GM19099 (cell line): ENCODE data around the gene NDST1.

Source experiments
- POLR2A ChIP-seq: IDR thresholded peaks from 3 replicates; pipeline ENCODE4 v1.6.1; 2011; ENCODE audit warnings: low read depth; ENCODE audit not compliant: insufficient read length; ENCODE audit errors: extremely low read depth

NDST1 gene

DNA sequence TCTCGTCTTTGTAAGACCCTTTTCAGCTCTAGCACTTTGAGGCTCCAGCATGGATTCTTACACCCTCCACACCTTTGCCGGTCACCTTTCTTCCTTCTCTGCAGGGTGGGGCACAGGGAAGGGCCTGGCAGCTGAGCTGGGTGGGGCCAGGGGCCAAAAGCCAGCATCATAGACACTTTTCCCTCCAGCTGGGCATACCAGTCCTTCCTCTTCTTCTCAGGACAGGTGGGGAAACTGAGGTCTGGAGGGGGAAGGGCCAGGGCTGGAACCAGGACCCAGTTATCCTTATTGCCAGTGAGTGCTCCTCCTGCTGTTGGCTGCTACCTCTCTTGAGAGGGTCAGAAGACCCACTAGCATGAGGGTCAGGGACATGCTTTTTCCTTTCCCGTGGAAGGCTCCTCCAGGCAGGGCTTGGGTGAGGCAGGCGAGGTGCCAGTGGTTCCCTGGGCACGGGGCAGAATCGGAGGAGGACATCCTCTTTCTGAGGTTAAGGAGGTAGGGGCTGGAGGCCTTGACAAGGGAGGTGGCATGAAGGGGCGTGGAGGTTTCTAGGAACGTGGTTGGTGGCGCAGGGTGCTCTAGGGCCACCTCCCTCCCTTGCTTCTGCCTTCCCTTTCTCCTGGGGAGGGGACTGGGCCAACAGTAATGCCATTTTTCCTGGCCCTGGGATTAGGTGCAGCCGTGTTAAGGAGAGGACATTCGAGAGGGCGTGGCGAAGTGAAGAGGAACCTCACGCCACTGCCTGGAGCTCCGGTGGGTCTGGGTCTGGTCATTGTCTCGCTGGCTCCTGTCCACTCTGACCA is at the start of gene NDST1:
NDST1 (plus strand) TSS at position 658 of the 803 bp plus-strand sequence. CDS start 13,124 bp downstream, outside the sequence.
- no peak for TF ChIP-seq POLR2A

DNA sequence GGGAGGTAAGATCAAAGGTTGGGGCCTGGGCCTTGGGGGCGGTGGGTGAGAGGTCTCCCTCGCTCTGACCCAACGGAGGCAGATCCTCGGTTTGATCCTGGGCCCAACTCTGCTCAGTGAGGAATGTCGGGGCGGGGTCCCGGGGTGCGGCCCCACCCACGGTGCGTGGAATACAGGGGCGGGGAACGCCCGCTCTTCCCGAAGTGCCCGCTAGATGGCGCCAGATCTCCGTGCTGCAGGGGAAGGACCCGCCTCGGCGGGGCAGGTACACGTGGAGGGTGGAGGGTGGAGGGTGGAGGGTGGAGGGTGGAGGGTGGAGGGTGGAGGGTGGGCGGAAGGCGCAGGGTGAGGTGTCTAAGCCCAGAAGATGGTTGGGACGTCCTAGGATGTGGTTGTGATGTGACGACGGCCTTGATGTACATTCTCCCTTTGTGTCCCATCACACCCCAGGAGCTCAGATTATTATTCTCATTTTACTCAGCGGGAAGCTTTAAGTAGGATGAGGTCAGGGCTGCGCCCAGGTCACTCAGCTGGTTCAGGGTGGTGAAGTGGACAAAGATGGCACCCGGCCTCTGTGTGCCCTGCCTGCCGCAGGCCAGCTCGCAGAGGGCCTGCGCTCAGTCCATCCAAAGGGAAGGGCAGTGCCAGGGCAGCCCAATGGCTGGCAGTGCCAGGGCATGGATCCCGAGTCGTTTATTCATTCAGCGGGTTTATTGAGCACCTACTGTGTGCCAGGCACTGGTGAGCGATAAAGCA is 49.0 kb upstream of the NDST1 start:
- no peak for TF ChIP-seq POLR2A

DNA sequence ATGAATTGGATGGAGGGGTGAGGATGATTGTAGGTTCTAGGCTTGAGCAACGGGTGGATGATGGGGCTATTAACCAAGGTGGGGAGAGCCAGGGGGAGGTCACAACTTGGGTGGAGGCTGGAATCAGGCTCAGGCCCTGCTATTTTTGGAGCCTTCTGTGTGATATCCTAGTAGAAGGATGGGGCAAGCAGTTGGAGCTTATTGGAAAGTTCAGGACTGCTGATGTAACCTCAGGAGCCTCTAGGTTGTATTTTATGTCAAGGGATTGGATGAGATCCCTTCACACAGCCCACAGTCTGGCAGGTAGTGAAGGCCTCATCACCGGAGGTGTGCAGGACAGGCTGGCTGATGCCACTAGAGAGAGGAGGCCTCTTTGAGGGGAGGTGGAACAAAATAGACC is 47.1 kb upstream of the NDST1 start:
- TF ChIP-seq POLR2A: no peak

DNA sequence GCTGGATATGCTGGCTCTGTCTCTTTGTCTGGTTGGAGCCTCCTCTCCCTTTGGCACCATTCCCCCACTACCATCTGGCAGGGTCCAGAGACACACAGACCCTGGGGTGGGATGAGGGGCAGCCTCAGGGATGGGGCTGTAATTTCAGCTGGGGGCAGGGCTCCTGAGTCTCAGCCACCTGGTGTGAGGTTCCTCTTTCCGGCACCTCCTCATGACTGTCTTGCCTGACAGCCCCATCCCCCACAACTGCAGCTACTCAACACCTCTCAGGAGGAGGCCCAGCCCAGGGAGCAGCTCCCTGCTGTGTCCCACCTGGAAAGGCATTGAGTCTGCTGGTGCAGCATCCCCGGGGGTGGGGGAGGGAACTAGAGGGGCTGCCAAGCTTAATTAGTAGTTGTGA is 46.7 kb upstream of the NDST1 start:
- TF ChIP-seq POLR2A: no peak

DNA sequence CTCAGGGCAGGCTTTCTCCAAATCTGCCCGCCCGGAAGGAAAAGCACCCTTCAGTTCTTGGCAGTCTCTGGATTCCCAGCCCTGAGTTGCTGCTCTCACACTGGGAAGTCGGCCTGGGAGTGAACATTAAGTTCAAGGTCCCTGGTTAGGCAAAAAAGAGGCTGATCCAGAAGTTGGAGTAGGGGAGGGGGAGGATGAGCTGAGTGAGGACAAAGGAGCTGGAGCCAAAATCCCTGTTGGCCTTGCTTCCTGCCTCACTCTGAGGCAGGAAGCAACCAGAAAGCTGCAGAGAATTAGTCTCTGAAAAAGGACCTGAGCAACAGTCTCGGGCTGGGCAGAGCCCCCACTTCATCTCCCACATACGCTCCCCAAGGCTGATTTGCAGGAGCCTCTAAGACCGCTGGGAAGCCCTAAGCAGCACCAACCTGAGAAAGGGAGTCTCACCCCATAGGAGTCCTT is 43.3 kb upstream of the NDST1 start:
- TF ChIP-seq POLR2A: no peak

DNA sequence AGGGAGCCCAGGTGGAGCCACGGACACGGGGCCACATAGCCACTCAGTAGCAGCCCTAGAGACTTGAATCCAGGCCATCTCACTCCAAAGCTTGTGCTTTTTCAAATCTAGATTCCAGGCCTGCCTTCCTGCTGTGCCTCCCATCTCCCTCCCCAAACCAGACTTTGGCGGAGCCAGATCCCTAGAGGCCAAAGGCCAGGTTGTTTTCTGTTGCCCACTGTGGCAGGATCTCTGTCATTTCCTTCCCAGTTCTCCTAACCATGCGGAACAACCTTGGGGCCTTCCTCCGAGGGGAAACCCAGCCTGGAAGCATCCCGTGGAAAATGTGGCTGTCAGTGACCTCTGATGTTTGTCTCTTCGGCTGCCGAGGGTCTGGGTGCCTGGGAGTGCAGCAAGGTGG is 42.0 kb upstream of the NDST1 start:
- no peak for TF ChIP-seq POLR2A

DNA sequence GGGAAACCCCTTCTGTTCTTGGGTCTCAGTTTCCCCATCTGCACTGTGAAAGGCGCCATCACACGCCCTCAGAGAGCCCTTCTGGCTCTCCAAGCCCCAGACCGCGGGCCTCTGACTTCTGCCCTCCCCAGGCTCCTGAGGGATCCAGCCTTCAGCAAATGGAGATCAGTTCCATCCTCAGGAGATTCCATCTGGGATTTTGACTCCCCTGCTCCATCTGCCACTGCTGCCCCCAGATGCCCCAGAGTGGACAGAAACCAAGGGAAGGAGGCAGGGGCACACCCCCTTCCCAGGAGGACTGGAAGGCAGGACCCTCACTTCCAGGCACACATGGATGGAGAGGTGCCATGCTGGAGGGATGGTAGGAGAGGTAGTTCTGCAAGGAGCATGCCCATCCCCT is 39.7 kb upstream of the NDST1 start:
- TF ChIP-seq POLR2A: no peak

DNA sequence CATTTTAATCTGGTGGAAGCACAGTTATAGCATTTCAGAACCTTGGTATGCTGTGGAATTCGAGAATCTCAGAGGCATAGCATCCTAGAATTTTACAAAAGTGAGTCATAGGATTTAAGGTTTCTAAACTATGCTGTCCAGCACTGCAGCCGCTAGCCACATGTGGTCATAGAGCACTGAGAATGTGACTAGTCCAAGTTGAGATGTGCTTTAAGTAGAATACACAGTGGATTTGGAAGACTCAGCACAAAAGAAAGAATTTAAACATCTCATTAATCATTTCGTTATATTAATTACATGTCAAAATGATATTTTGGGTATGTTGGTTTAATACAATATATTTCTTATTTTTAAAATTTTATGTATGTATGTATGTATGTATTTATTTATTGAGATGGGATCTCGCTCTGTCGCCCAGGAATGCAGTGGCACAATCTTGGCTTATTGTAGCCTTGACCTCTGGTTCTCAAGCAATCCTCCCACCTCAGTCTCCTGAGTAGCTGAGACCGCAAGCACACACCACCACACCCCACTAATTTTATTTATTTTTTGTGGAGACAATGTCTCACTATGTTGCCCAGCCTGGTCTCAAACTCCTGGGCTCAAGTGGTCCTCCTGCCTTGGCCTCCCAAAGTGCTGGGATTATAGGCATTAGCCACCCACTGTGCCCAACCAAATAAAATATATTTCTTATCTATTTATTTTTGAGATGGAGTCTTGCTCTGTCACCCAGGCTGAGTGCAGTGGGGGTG is 38.0 kb upstream of the NDST1 start:
- TF ChIP-seq POLR2A: no peak

DNA sequence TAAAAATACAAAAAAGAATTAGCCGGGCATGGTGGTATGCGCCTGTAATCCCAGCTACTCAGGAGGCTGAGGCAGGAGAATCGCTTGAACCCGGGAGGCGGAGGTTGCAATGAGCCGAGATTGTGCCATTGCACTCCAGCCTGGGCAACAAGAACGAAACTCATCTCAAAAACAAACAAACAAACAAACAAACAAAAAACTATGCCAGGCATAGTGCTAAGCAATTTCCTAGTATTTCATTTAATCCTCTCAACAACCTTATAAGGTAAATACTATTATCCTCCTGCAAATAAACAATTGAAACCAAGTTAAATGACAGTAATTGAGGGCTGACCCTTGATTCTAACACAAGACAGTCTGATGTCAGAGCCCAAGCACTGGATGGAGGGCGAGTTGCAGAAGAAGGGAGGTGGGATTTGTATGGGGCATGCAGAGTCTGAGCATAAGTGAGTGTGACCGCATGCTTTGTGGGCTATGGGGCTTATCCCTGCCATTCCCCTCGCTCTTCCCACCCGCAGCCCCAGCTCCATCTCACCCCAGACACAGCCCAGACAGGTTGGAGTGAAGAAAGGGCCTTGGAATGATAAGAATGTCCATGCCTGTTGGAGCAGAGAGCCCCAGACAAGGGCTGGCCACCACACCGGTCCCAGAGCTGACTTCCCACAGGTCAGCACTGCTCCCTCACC is 34.1 kb upstream of the NDST1 start:
- no peak for TF ChIP-seq POLR2A

DNA sequence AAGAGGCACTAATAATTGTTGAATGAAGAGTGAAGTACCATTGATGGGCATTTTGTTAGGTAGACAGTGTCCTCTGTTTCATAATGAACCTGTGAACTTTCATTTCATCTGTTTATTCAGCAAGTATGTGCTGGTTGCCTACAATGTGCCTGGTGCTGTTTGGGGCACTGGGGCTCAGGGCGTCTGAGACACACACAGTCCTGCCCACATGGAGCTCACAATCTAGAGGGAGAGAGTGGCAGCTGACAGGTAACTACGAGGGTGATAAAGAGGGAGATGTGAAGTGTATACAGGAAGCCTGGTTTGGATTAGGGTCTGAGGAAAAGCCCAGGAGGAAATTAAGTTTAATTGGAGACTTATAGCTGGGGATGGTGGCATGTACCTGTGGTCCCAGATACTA is 28.5 kb upstream of the NDST1 start:
- TF ChIP-seq POLR2A: no peak

DNA sequence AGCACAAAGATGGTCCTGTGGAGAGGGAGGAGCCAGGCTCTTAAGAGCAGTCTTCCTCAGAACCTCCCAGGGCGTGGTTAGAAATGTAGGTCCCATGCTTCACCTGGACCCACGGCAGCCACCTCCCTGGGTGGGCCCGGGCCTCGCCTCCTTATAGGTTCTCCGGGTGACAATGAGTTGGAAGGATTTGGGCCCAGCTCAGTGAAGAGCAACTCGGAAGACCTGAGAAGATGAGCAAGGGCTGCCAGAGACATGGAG is 26.3 kb upstream of the NDST1 start:
- no peak for TF ChIP-seq POLR2A

DNA sequence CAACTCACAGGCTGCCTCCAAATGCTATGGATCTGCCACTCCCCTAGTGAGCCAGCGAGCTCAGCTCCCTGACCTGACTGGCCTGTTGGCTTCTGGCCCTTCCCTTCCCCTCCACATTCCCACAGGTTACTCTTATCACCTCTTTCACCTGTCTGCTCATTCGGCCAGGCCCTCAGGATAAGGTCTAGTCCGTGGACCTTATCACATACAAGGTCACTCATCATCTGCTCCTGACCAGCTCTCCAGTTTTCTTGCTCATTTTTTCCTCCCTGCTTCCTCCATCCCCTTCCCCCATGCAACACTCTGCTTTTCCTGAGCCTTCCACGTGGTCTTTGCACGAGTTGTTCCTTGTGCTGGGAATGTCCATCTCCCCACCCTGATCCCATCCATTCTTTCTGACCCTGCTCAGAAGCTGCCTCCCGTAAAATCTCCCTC is 25.9 kb upstream of the NDST1 start:
- no peak for TF ChIP-seq POLR2A

DNA sequence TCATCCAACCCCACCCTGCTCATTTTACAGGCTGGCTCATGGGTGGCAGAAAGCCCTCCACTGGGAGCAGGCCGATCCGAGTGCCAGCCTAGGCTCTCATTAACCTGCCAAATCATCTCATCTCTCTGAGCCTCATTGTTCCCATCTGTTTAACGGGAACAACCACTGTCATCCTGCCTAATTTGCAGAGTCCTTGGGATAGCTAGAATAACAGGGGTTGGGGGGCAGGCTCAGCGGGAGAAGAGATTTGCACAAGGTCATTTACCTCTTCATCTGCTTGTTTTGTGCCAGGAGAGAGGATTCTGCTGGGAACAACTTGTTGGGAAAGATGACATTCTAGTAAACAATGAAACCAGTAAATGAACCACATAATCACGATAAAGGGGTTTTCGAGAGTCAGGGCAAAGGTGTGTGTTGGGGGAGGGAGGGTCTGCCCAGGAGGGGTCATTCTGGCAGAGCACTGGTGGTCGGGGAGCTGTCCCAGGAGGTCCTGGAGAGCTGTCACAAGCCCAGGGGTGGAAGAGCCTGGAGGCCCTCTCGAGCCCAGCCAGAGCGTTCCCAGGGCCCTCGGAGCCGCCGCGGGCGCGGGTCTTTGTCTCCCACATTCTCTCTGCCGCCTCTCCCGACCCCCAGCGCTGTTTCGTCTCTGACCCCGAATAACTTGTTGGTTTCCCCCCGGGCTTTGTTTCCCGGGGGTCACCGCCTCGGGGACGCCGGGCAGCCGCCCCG is 22.8 kb upstream of the NDST1 start:
- TF ChIP-seq POLR2A: no peak

DNA sequence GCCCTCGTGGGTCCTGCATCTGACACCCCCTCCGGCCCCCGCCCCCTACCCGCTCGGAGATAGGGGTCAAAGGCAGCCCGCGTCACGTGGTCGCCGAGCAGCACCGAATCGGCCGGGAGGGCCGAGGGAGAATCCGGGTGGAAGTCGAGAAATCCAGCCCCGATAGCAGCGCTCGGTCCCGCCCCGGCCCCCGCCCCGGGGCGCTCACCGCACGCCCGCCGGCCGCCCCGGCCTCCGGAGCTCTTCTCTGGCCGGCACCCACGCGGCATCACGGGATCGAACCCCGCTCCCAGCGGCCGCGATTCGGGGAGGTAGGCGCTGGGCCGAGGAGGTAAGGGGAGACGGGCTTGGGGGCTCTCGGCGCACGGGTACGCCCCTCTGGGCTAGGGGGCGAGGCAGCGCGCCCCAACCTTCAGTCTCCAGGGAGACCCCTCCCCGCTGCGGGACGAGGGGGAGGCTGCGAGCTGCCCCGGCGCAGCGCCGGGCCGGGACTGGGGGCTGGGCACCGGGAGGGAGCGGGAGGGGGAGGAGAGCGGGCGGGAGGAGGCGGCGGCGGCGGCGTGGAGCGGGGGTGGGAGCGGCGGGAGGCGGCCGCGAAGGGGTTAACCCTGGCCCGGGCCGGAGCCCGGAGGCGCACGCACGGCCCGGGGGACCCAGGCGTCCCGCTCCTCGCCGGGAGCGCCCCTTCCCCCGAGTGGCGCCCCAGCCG is 22.1 kb upstream of the NDST1 start:
- peak; percentile 51 for TF ChIP-seq POLR2A
